Panc1 (cell line): Measurements from ENCODE around the gene CAPN8.

ENCODE experiments used
- CTCF ChIP-seq: fragments of 450-650 bp; IDR thresholded peaks from 2 replicates; pipeline ENCODE4 v1.5.1; 2017; ENCODE audit warnings: mild to moderate bottlenecking
- POLR2AphosphoS5 ChIP-seq: IDR thresholded peaks from 2 replicates; pipeline ENCODE4 v1.6.1; 2012; ENCODE audit warnings: mild to moderate bottlenecking, low read depth, low read length, moderate library complexity
- REST ChIP-seq, 2 experiments: IDR thresholded peaks; 2 replicates each; pipeline ENCODE4 v1.6.1; 2011 to 2012; ENCODE audit warnings: low read depth in 2 of 2, control low read depth in 1 of 2, low read length in 1 of 2, mild to moderate bottlenecking in 1 of 2, moderate library complexity in 1 of 2; ENCODE audit not compliant: insufficient read depth in 1 of 2

DNA sequence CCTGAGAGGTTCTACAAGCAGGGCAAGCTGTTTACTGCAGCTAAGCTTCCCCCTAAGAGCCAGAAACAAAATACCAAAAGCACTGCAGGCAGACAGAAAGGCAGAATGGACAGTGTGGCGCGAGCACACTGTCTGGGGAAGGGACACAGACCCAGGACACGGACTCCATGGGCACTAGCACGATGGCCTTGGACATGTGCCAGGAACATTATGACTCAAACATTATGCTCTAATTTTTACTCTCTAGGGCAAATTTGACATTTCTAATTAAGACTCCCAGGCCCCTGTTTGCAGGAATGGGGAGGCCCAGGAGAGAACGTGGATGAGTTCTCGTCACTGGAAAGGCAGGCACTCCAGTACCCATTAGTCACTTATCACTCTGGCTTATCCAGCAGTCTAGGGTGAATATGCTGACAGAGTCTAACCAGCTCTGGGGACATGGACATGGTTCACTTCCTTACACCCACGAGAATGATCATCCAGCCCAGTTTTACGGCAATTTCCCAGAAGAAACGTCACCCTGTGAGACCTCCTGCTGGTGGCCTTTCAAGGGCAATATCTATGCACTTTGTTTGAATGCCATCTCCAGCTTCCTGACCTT lies 45.1 kb downstream of the CAPN8 start:
- TF ChIP-seq REST (IDR thresholded peaks at IDR 0.05; ENCODE audit: insufficient read depth in 1 of 2, low read depth in 2 of 2, low read length in 1 of 2) (no peak), POLR2AphosphoS5 (no peak), CTCF (no peak)
